ENCODE data around the gene ESRRG. TPM values are rescaled to one million over a fixed set of nuclear protein-coding genes. Genes with fewer than 3 reads are reported as not detected.
"Not testable (repeated sequence)": the region's sequence is repeated elsewhere in the genome, so short reads cannot be mapped to it uniquely, and the experiment has no call there.

ESRRG gene
- total RNA-seq, 2 donors from 2014 or later: 14.3 to 38.5 TPM

DNA sequence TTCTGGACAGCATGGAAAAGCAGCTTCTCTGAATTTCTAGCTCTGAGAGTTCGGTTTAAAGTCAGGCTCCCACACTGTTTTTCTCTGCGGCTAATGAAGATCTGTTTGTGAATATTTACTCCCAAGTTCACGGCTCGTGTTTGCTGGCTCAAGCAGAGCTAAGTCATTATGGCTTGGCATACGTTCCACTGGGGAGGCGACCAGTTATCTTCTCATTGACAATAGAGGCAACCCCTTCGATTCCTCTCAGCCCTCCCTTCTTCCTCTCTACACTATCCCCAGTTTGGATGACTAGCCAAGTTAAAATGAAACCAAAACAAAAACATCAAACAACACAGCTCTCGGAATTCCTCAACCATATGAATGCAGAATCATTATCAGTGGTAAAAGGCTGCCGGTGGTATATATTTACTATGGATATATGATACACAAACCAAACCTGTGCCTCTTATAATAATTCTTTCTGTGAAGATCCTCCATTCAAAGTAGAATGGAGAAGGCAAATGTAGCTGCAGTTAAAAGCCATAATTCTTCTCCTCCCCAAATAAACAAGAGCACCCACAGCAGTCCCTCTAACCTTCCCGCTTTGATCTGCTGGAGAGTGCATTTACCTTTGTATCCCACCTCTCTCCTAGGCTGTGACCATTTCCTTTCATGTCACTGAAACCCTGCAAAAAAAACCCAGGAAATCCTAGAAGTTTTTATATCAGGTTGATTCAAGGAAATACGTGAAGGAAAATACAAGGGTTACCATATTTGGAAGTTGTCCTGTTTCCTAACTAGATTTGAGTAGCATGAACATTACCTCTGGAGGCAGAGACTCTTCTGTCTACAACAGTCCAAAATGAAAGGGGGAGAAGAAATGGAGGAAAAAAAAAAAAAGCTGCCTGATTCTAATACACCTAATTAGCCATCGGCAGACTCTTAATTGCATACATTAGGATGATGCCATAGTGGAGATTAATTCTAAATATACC lies 191.7 kb downstream of the ESRRG start:
- H3K36me3 ChIP-seq: no peaks in the 10 kb centered on the region
- TF ChIP-seq, protein P1, sequence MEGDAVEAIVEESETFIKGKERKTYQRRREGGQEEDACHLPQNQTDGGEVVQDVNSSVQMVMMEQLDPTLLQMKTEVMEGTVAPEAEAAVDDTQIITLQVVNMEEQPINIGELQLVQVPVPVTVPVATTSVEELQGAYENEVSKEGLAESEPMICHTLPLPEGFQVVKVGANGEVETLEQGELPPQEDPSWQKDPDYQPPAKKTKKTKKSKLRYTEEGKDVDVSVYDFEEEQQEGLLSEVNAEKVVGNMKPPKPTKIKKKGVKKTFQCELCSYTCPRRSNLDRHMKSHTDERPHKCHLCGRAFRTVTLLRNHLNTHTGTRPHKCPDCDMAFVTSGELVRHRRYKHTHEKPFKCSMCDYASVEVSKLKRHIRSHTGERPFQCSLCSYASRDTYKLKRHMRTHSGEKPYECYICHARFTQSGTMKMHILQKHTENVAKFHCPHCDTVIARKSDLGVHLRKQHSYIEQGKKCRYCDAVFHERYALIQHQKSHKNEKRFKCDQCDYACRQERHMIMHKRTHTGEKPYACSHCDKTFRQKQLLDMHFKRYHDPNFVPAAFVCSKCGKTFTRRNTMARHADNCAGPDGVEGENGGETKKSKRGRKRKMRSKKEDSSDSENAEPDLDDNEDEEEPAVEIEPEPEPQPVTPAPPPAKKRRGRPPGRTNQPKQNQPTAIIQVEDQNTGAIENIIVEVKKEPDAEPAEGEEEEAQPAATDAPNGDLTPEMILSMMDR (IDR thresholded peaks at IDR 0.05): no peak
- no peaks in the 10 kb centered on the region for H3K27me3 ChIP-seq
- no peak overlapping the region for H3K27ac ChIP-seq
- no peak for DNase-seq (ENCODE audit: low spot score)
- H3K9me3 ChIP-seq: no peaks in the 10 kb centered on the region
- H3K4me1 ChIP-seq: no peaks in the 10 kb centered on the region
- peak overlapping the region; percentile 31 to 44 for H3K4me3 ChIP-seq

DNA sequence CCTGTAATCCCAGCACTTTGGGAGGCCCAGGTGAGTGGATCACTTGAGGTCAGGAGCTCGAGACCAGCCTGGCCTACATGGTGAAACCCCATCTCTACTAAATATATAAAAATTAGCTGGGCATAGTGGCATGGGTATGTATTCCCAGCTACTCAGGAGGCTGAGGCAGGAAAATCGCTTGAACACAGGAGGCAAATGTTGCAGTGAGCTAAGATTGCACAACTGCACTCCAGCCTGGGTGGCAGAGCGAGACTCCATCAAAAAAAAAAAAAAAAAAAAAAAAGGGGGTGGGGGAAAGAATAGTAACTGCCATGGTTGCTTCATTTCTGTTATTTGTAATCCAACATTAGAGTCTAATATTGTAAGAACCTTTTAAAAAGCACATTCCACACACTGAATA lies 193.4 kb downstream of the ESRRG start:
- not testable (repeated sequence) for H3K27me3 ChIP-seq; H3K4me1 ChIP-seq; DNase-seq (ENCODE audit: low spot score); H3K36me3 ChIP-seq; H3K9me3 ChIP-seq; H3K4me3 ChIP-seq; H3K27ac ChIP-seq

DNA sequence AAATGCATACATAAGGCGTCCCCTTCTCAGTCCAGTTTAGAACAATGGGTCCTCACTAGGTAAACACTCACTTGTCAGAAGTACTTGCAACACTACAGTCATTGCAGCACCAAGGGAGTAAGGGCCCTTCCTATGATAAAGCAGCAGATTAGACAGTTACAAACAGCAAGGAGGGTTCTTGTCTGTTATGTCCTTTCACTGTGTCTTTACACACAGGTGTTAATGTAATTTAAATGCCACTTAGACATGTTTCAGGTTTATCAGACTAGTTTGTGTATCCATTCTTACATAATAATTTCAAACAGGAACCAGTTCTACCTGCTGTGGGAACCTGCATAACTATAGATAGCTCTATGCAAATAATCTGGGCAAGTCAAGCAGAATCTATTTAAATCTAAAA lies 194.4 kb downstream of the ESRRG start:
- Histone ChIP-seq H3K9me3 (no peaks in the 10 kb centered on the region), H3K27me3 (no peaks in the 10 kb centered on the region)
- TF ChIP-seq, protein P1 (IDR thresholded peaks at IDR 0.05): no peak

DNA sequence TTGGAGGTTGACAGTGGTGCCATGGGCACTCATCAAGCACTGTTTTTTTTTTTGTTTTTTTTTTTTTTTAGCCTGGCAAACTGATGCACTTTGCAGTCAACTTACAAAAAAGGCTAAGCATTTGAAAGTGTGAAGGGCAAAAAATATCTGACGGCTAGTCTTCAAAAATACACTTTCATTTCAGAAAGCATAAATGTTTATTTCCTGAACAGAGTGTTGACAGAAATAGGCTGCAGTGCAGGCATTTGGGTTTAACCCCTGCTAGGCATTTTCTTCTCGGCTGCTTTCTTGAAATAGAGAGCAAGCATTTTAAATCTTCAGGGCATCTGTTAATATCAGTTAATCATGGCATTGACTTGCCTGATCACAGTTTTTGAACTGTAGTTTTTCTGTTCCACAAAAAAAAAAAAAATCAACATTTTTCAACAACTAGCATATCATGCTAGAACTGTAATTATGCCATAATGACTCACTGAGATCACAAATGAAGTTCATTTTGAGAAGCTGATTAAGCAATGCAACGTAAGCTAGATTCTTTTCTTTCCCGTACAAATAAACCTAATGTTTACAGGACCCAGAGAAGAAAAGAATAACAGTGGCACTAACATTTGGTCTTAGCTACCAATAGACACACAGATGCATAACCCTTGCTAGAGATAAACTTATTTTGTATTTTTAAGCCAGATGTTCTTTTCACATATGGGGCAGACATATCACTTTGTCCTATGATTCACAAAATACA lies 199.6 kb downstream of the ESRRG start:
- Histone ChIP-seq H3K9me3 (no peaks in the 10 kb centered on the region), H3K4me3 (no peak overlapping the region), H3K27me3 (no peaks in the 10 kb centered on the region), H3K4me1 (no peaks in the 10 kb centered on the region), H3K36me3 (no peaks in the 10 kb centered on the region), H3K27ac (no peak overlapping the region)
- DNase-seq (ENCODE audit: low spot score): no peak
- TF ChIP-seq, protein P1 (IDR thresholded peaks at IDR 0.05): no peak

More for the DNA sequence above, 194.4 kb downstream of the ESRRG start:
- no peak for DNase-seq (ENCODE audit: low spot score)
- Histone ChIP-seq H3K4me1 (no peaks in the 10 kb centered on the region), H3K27ac (no peak overlapping the region), H3K4me3 (no peak overlapping the region), H3K36me3 (no peaks in the 10 kb centered on the region)

GRCh38 chr1:216523043-216523442 lies 200.2 kb downstream of the ESRRG start:
- DNase-seq (ENCODE audit: low spot score): no peak
- Histone ChIP-seq H3K4me1 (no peaks in the 10 kb centered on the region), H3K27me3 (no peaks in the 10 kb centered on the region), H3K4me3 (no peak overlapping the region), H3K9me3 (no peaks in the 10 kb centered on the region), H3K27ac (no peak overlapping the region), H3K36me3 (no peaks in the 10 kb centered on the region)
- TF ChIP-seq, protein P1 (IDR thresholded peaks at IDR 0.05): no peak

- no peak overlapping the region for H3K4me3 ChIP-seq
- no peaks in the 10 kb centered on the region for H3K9me3 ChIP-seq
- no peaks in the 10 kb centered on the region for H3K4me1 ChIP-seq
- TF ChIP-seq, protein P1 (IDR thresholded peaks at IDR 0.05): no peak
- DNase-seq (ENCODE audit: low spot score): no peak
- H3K27ac ChIP-seq: no peak overlapping the region
- H3K36me3 ChIP-seq: no peaks in the 10 kb centered on the region
- H3K27me3 ChIP-seq: no peaks in the 10 kb centered on the region
Measured at GRCh38 chr1:216521477-216521876, 201.8 kb downstream of the ESRRG start.

Measured in right atrium auricular region (tissue), 2 donors.